Mesenchymal stem cell (in vitro differentiated cells and primary cell): ENCODE measurements around the gene ADGRV1.

Experiments used
- DNase-seq: peaks from one replicate; pipeline ENCODE4 v3.0.0-alpha.2; 2013
- H2AFZ ChIP-seq: one replicate; pipeline ENCODE4 v1.6.1; 2013; ENCODE audit warnings: low read depth, mild to moderate bottlenecking, control low read depth, inconsistent platforms, low read length, moderate library complexity
- H2AK5ac ChIP-seq: 2 replicates; pipeline ENCODE4 v1.6.1; 2013; ENCODE audit warnings: low read length, moderate library complexity, mild to moderate bottlenecking, inconsistent platforms; ENCODE audit not compliant: severe bottlenecking
- H2BK120ac ChIP-seq: one replicate; pipeline ENCODE4 v1.6.1; 2013; ENCODE audit warnings: low read depth, mild to moderate bottlenecking, inconsistent platforms, low read length, moderate library complexity
- H2BK12ac ChIP-seq, 2 experiments: one replicate each; pipeline ENCODE4 v1.6.1; 2013; ENCODE audit warnings: inconsistent platforms in 2 of 2, low read length in 2 of 2, mild to moderate bottlenecking in 2 of 2, moderate library complexity in 2 of 2, control low read depth in 1 of 2
- H2BK15ac ChIP-seq: one replicate; pipeline ENCODE4 v1.6.1; 2013; ENCODE audit warnings: mild to moderate bottlenecking, low read depth, inconsistent platforms; ENCODE audit not compliant: poor library complexity, severe bottlenecking
- H2BK5ac ChIP-seq: 2 replicates; pipeline ENCODE4 v1.6.1; 2013; ENCODE audit warnings: low read depth, mild to moderate bottlenecking, low read length, control low read depth, inconsistent platforms; ENCODE audit not compliant: poor library complexity, severe bottlenecking
- H3K14ac ChIP-seq, 2 experiments: one replicate each; pipeline ENCODE4 v1.6.1; 2013; ENCODE audit warnings: inconsistent platforms in 2 of 2, low read length in 2 of 2, control low read depth in 1 of 2, mild to moderate bottlenecking in 1 of 2, moderate library complexity in 1 of 2
- H3K18ac ChIP-seq, 2 experiments: one replicate each; pipeline ENCODE4 v1.6.1; 2013; ENCODE audit warnings: inconsistent platforms in 2 of 2, low read length in 2 of 2, control low read depth in 1 of 2, low read depth in 1 of 2, mild to moderate bottlenecking in 1 of 2
- H3K23ac ChIP-seq, 2 experiments: one replicate each; pipeline ENCODE4 v1.6.1; 2013; ENCODE audit warnings: inconsistent platforms in 2 of 2, low read length in 2 of 2, mild to moderate bottlenecking in 2 of 2, moderate library complexity in 2 of 2, control low read depth in 1 of 2
- H3K27ac ChIP-seq: 2 replicates; pipeline ENCODE4 v1.5.1; 2013; ENCODE audit warnings: mild to moderate bottlenecking, moderate library complexity, low read length, control low read depth, inconsistent platforms; ENCODE audit not compliant: poor library complexity, severe bottlenecking
- H3K27me3 ChIP-seq, 2 experiments: 2 replicates each; pipeline versions ENCODE4 v1.6.1 to v1.7.0; 2013; ENCODE audit warnings: low read length in 2 of 2, mild to moderate bottlenecking in 2 of 2, moderate library complexity in 2 of 2, control low read depth in 1 of 2, inconsistent platforms in 1 of 2; ENCODE audit not compliant: control insufficient read depth in 1 of 2, insufficient read depth in 1 of 2
- H3K36me3 ChIP-seq, 2 experiments: 2 replicates each; pipeline versions ENCODE4 v1.6.1 to v1.7.0; 2013; ENCODE audit warnings: low read length in 2 of 2, control low read depth in 1 of 2, inconsistent platforms in 1 of 2, low read depth in 1 of 2, mild to moderate bottlenecking in 1 of 2; ENCODE audit not compliant: insufficient read depth in 2 of 2, control insufficient read depth in 1 of 2
- H3K4ac ChIP-seq, 2 experiments: one replicate each; pipeline ENCODE4 v1.6.1; 2013; ENCODE audit warnings: inconsistent platforms in 2 of 2, low read length in 2 of 2, mild to moderate bottlenecking in 2 of 2, moderate library complexity in 2 of 2, control low read depth in 1 of 2, low read depth in 1 of 2
- H3K4me1 ChIP-seq: 2 replicates; pipeline ENCODE4 v1.6.1; 2013; ENCODE audit warnings: low read depth, low read length, control low read depth; ENCODE audit not compliant: control insufficient read depth, insufficient read depth
- H3K4me2 ChIP-seq: 2 replicates; pipeline ENCODE4 v1.6.1; 2013; ENCODE audit warnings: low read length, mild to moderate bottlenecking, inconsistent platforms; ENCODE audit not compliant: poor library complexity, severe bottlenecking
- H3K4me3 ChIP-seq, 2 experiments: 2 replicates each; pipeline versions ENCODE4 v1.5.1 to v1.7.0; 2013; ENCODE audit warnings: low read length in 2 of 2, mild to moderate bottlenecking in 2 of 2, control low read depth in 1 of 2, low read depth in 1 of 2; ENCODE audit not compliant: insufficient read depth in 1 of 2
- H3K79me1 ChIP-seq: replicated peaks from 2 replicates; pipeline ENCODE4 v1.6.1; 2013; ENCODE audit warnings: mild to moderate bottlenecking, control low read depth, low read length, inconsistent platforms; ENCODE audit not compliant: poor library complexity, severe bottlenecking
- H3K9ac ChIP-seq: 2 replicates; pipeline ENCODE4 v1.7.0; 2013; ENCODE audit warnings: mild to moderate bottlenecking, low read length, moderate library complexity
- H3K9me3 ChIP-seq: 2 replicates; pipeline ENCODE4 v1.7.0; 2013; ENCODE audit warnings: mild to moderate bottlenecking, low read length; ENCODE audit not compliant: control insufficient read depth
- H4K8ac ChIP-seq: one replicate; pipeline ENCODE4 v1.6.1; 2013; ENCODE audit warnings: inconsistent platforms, mild to moderate bottlenecking, low read length, moderate library complexity
- H4K91ac ChIP-seq: one replicate; pipeline ENCODE4 v1.6.1; 2013; ENCODE audit warnings: mild to moderate bottlenecking, low read length, inconsistent platforms
- WGBS: methylation state at CpG from one replicate; pipeline ENCODE4 v1.1.7; 2013; ENCODE audit warnings: mixed read lengths; 5-methylcytosine and 5-hydroxymethylcytosine counted together

Gene ADGRV1

DNA sequence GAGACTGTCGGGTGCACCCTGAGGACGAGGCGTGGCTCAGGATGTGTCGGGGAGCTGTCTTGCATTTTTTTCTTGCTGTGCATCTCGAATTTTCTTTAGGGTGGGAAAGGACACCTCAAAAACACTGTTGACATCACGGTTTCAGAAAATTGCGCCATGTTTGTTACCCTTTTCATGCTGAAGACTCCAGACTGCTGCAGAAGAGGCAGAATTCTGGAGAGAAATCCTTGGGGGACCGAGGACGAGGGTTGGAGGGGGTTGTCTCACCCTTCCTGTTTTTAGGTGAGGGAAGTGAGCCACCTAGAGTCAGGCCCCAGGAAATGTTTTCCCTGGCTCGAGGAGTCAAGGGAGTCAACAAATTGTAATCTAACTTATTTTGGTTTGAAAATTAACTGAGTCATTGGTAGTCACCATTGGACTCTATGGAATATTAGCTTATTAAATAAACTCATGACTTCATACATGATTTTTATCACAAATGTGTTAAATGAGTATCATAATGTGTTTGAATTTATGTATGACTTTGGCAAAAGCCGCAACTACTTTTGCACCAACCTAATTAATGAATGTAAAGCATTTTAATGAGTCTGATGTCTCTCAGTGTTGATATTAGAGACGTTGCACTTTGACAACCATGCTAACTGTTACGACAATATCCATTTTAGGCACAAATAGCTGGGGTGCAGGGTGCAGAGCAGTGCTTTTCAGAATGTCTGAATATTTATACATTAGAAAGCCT is 28.5 kb upstream of the ADGRV1 start:
- no peak overlapping the region for H2BK12ac ChIP-seq
- H3K4me3 ChIP-seq = peak overlapping the region; percentile 88 to 90
- peak overlapping the region; percentile 54 for H2BK120ac ChIP-seq
- H3K27ac ChIP-seq = peak overlapping the region; percentile 86
- peaks cover 1% of the 10 kb centered on the region for H3K79me1 ChIP-seq
- H2AFZ ChIP-seq = peak overlapping the region; percentile 74
- no peak overlapping the region for H2BK15ac ChIP-seq
- DNase-seq = peak; percentile 83
- H3K14ac ChIP-seq = peak overlapping the region in 1 of 2 experiments; percentile 29
- peak overlapping the region in 1 of 2 experiments; percentile 19 for H3K23ac ChIP-seq
- peaks cover 0 to 6% of the 10 kb centered on the region in 2 experiments for H3K27me3 ChIP-seq
- WGBS = 7% methylated on average over 11 of the region's 13 CpGs
- H4K91ac ChIP-seq = peak overlapping the region; percentile 94
- no peaks in the 10 kb centered on the region for H3K4me1 ChIP-seq
- H3K18ac ChIP-seq = peak overlapping the region; percentile 77 to 96
- H2BK5ac ChIP-seq = no peak overlapping the region
- peak overlapping the region; percentile 72 to 89 for H3K4ac ChIP-seq
- H3K9me3 ChIP-seq = no peaks in the 10 kb centered on the region
- H3K4me2 ChIP-seq = peak overlapping the region; percentile 78
- peak overlapping the region; percentile 97 for H4K8ac ChIP-seq
- H2AK5ac ChIP-seq = no peak overlapping the region
- peak overlapping the region; percentile 95 for H3K9ac ChIP-seq
- peaks cover 0 to 2% of the 10 kb centered on the region in 2 experiments for H3K36me3 ChIP-seq

DNA sequence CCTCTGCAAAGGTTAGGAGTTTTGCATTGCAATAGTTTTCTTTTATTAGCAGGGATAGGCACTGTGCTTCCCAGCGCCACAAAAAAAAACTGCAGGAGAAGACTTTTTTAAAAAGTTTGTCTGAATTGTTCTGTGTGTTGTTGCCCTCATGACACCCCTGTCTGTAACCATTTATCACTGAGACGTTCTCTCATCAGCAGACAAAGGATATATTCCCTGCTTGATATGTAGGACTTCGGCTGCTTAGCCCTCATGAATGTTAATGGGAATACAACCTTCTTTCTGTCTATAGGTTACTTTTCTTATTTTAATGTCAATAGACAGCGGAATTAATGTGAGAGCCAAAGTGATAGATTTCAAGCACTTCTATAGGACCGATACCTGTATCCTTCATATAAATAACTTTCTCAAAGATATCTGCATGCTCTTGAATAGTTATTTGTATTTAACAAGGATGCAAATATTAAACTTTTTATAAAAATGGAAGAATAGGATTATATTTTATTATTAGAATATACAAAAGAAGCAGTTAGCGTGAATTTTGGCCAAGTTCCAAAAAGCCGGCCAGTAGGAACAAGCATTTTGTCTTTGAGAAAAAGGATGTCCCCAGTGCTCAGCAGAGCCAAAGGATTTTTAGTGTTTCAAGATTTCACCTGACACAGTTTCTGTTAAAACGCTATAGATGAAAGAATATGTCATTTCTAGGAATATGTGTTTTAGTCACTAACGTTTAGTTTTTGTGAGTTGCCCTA is 27.7 kb upstream of the ADGRV1 start:
- Histone ChIP-seq H4K91ac (no peak overlapping the region), H3K4me2 (no peak overlapping the region), H2BK15ac (no peak overlapping the region), H3K79me1 (peaks cover 1% of the 10 kb centered on the region), H3K9me3 (no peaks in the 10 kb centered on the region), H3K4me1 (no peaks in the 10 kb centered on the region), H2AK5ac (no peak overlapping the region), H3K4ac (no peak overlapping the region), H2BK12ac (no peak overlapping the region), H2AFZ (no peak overlapping the region), H2BK120ac (no peak overlapping the region), H2BK5ac (no peak overlapping the region), H3K4me3 (peak overlapping the region in 1 of 2 experiments; percentile 90), H3K27me3 (peaks cover 0 to 6% of the 10 kb centered on the region in 2 experiments), H3K18ac (no peak overlapping the region), H3K36me3 (no peaks in the 10 kb centered on the region), H3K23ac (no peak overlapping the region), H3K9ac (peak overlapping the region; percentile 95), H4K8ac (no peak overlapping the region), H3K27ac (no peak overlapping the region), H3K14ac (no peak overlapping the region)
- 78% methylated on average over 6 of the region's 9 CpGs for WGBS
- no peak for DNase-seq

DNA sequence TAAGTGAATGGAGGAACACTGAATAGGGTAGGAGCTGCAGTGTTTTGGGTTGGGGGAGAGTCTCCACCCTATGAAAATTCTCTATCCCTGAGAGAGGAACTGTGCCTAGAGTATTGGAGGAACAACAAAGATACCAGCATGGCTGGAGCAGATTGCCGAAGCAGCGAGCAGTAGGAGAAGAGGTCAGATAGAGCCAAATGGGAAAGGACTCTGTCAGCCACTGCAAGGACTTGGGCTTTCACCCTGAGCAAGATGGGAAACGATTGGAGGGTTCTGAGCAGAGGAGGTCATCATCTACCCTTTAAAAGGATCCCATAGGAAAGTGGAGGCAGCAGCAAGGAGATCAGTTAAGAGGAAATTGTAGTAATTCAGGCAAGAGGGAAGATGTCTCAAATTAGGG is 24.8 kb upstream of the ADGRV1 start:
- H3K14ac ChIP-seq = no peak overlapping the region
- no peak overlapping the region for H3K4ac ChIP-seq
- H3K79me1 ChIP-seq = peaks cover 1% of the 10 kb centered on the region
- no peak overlapping the region for H4K91ac ChIP-seq
- H3K18ac ChIP-seq = no peak overlapping the region
- H3K9me3 ChIP-seq = no peaks in the 10 kb centered on the region
- no peak overlapping the region for H3K4me2 ChIP-seq
- H3K23ac ChIP-seq = no peak overlapping the region
- no peaks in the 10 kb centered on the region for H3K4me1 ChIP-seq
- H3K4me3 ChIP-seq = no peak overlapping the region
- no peak overlapping the region for H2BK12ac ChIP-seq
- no peak overlapping the region for H2BK5ac ChIP-seq
- peaks cover 0 to 6% of the 10 kb centered on the region in 2 experiments for H3K27me3 ChIP-seq
- no peak overlapping the region for H3K9ac ChIP-seq
- no peak overlapping the region for H2BK120ac ChIP-seq
- no peak overlapping the region for H4K8ac ChIP-seq
- H2BK15ac ChIP-seq = no peak overlapping the region
- no peak overlapping the region for H2AFZ ChIP-seq
- no peak for DNase-seq
- no peak overlapping the region for H3K27ac ChIP-seq
- H3K36me3 ChIP-seq = no peaks in the 10 kb centered on the region
- no peak overlapping the region for H2AK5ac ChIP-seq
- WGBS = 81% methylated on average over 3 of the region's 3 CpGs

DNA sequence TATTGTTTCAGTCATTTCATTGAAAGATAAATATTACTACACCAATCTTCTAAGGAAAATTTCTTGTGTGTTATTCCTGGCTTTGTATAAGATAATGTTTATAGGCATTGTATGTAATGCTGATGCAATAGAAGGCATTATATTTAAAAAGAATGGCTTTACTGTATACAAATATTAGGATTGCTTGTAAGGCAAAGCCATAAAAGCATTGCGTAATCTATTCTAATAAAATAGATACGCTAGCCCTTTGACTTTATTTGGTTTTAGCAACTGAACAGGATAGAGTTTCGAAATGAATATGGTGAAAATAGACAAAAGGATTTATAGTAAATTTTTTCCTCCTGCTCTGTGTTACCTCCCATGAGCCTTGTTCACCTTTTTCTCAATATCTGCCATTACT is 23.7 kb upstream of the ADGRV1 start:
- Histone ChIP-seq H3K27me3 (peaks cover 0 to 6% of the 10 kb centered on the region in 2 experiments), H2AFZ (no peak overlapping the region), H2BK12ac (no peak overlapping the region), H3K14ac (no peak overlapping the region), H3K27ac (no peak overlapping the region), H3K23ac (no peak overlapping the region), H3K9me3 (no peaks in the 10 kb centered on the region), H3K4ac (no peak overlapping the region), H3K4me3 (no peak overlapping the region), H3K4me1 (no peaks in the 10 kb centered on the region), H4K8ac (no peak overlapping the region), H3K9ac (no peak overlapping the region), H2AK5ac (no peak overlapping the region), H2BK5ac (no peak overlapping the region), H4K91ac (no peak overlapping the region), H3K36me3 (no peaks in the 10 kb centered on the region), H3K4me2 (no peak overlapping the region), H2BK15ac (no peak overlapping the region), H2BK120ac (no peak overlapping the region), H3K18ac (no peak overlapping the region), H3K79me1 (no peaks in the 10 kb centered on the region)
- 83% methylated on average over 2 of the region's 3 CpGs for WGBS
- DNase-seq = no peak
